Activated CD4-positive, alpha-beta memory T cell treated with anti-CD3 and anti-CD28 coated beads for 36 hours (primary cell): ENCODE measurements around the gene GIMAP7. TPM values are rescaled to one million over a fixed set of nuclear protein-coding genes. Genes with fewer than 3 reads are reported as not detected.

Experiments used
- CTCF ChIA-PET: fragments of 350-600 bp; sonication (Branson Sonifier 250); formaldehyde crosslinking; loops from one replicate; lab custom pipeline; 2021; ENCODE audit warnings: antibody characterized with exemption, inconsistent platforms; lab: Charles Lee
- POLR2A ChIA-PET: fragments of 350-600 bp; sonication (Branson Sonifier 250); formaldehyde crosslinking; loops from one replicate; lab custom pipeline; 2021; ENCODE audit warnings: antibody characterized with exemption; lab: Charles Lee
- DNase-seq: peaks from one replicate; pipeline ENCODE4 v3.0.0-alpha.2; 2020
- H3K27ac Mint-ChIP-seq: one replicate; pipeline ENCODE4 v1.8.0; 2021; ENCODE audit warnings: mixed read lengths
- H3K27me3 Mint-ChIP-seq: one replicate; pipeline ENCODE4 v1.8.0; 2021; ENCODE audit warnings: mixed read lengths
- H3K36me3 Mint-ChIP-seq: one replicate; pipeline ENCODE4 v1.8.0; 2021; ENCODE audit warnings: mixed read lengths
- H3K4me1 Mint-ChIP-seq: one replicate; pipeline ENCODE4 v1.8.0; 2021; ENCODE audit warnings: low read depth, mixed read lengths
- H3K4me3 Mint-ChIP-seq: one replicate; pipeline ENCODE4 v1.8.0; 2021; ENCODE audit warnings: mild to moderate bottlenecking, mixed read lengths
- H3K9me3 Mint-ChIP-seq: one replicate; pipeline ENCODE4 v1.8.0; 2021; ENCODE audit warnings: mixed read lengths
- intact Hi-C: fragments of 100-400 bp; cut with micrococcal nuclease; formaldehyde crosslinking; loops from one replicate; pipeline ENCODE4 v1.15.1; 2023
- total RNA-seq, 2 experiments: library from RNA; stranded (reverse); gene quantifications; one replicate each; pipeline ENCODE4 v1.2.3, GENCODE V29; 2021

Gene GIMAP7
- total RNA-seq, 2 experiments from 2014 or later = 42.5 to 44.1 TPM

GRCh38 chr7:150567871-150568301 lies 53.2 kb downstream of the GIMAP7 start:
- ChIA-PET POLR2A (interaction anchor here (1.2 to 4.2 kb wide), 10 partner anchors 47 to 170 kb away, joined by 4 to 27 read pairs (median 6); partner anchors contain the start of genes GIMAP1, GIMAP5, GIMAP6 and GIMAP7), CTCF (interaction anchor here (0.9 to 4.1 kb wide), 18 partner anchors 15 to 191 kb away, joined by 3 to 33 read pairs (median 5); partner anchors contain the start of genes GIMAP1, GIMAP7 and GIMAP8)
- H3K36me3 Mint-ChIP-seq = peaks cover 49% of the 10 kb centered on the region
- DNase-seq = no peak
- peak overlapping the region; percentile 98 for H3K27ac Mint-ChIP-seq
- H3K27me3 Mint-ChIP-seq = no peaks in the 10 kb centered on the region
- peaks cover 14% of the 10 kb centered on the region for H3K9me3 Mint-ChIP-seq
- H3K4me3 Mint-ChIP-seq = peak overlapping the region; percentile 94
- peaks cover 61% of the 10 kb centered on the region for H3K4me1 Mint-ChIP-seq
- intact Hi-C loops = loop anchor here (1.0 to 2.0 kb wide), 8 partner anchors 51 to 186 kb away; partner anchors contain the start of genes GIMAP6 and GIMAP8

DNA sequence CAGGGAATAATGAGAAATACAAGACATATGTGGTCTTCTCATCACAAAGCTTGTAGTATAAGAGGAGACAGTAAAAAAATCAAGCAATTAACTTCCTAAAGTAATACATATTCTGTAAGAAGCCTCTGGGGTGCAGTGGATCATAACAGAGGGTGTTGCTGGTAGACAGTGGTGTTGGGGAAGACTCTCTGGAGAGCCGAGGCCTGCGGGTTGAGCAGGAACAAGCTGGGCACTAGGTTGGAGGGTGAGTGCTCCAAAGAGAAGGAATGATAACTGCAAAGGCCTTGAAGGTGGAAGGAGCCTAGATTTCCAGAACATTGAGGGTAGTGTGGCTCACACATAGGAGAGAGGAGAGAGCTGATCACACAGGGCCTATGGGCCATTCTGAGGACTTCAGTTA lies 54.0 kb downstream of the GIMAP7 start:
- peak overlapping the region; percentile 98 for H3K27ac Mint-ChIP-seq
- H3K4me1 Mint-ChIP-seq = peaks cover 53% of the 10 kb centered on the region
- no peak for DNase-seq
- peaks cover 58% of the 10 kb centered on the region for H3K36me3 Mint-ChIP-seq
- ChIA-PET POLR2A (interaction anchor here (1.3 to 4.2 kb wide), 5 partner anchors 53 to 170 kb away, joined by 4 to 27 read pairs (median 18); partner anchors contain the start of genes GIMAP5, GIMAP6, GIMAP7 and GIMAP8), CTCF (interaction anchor here (0.7 to 4.1 kb wide), 17 partner anchors 7 to 190 kb away, joined by 3 to 33 read pairs (median 5); partner anchors contain the start of genes GIMAP1 and GIMAP7)
- H3K27me3 Mint-ChIP-seq = no peaks in the 10 kb centered on the region
- peaks cover 22% of the 10 kb centered on the region for H3K9me3 Mint-ChIP-seq
- intact Hi-C loops = loop anchor here (1.0 to 2.0 kb wide), 4 partner anchors 52 to 170 kb away; partner anchors contain the start of gene GIMAP6
- peak overlapping the region; percentile 94 for H3K4me3 Mint-ChIP-seq

DNA sequence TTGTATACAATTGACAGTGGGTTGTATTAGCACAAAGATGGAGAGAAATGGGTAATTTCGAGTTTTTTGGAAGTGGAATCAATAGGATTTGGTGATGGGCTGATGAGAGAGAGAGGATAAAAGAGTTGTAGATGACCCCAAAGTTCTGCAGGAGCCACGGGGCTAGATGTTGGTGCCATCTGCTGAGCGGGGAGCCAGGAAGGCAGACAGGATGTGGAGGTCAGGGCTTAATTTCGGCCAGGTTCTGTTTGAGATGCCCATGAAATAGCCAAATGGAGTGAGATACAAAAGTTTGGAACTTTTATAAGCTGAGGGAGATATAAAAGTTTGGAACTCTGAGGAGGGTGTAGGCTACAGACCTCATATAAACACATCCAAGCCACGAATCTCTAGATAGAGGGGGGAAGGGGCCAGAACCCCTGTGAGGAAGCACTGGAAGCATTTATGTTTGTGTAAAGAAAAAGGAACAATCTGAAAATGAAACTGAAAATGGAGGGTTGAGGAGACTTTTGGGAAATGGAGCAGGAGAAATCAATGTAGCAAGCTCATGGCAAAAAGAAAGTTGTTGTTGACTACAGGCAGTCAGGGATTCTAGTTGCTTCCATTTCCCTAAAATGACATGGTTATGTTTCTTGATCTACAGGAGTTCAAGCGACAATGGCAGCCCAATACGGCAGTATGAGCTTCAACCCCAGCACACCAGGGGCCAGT lies 54.7 kb downstream of the GIMAP7 start:
- intact Hi-C loops = loop anchor here (2.0 kb wide), 3 partner anchors 51 to 99 kb away; partner anchors contain the start of gene GIMAP6
- peaks cover 46% of the 10 kb centered on the region for H3K4me1 Mint-ChIP-seq
- H3K27ac Mint-ChIP-seq = peak overlapping the region; percentile 98
- H3K9me3 Mint-ChIP-seq = peaks cover 28% of the 10 kb centered on the region
- DNase-seq = no peak
- CTCF ChIA-PET = interaction anchor here (0.7 to 4.1 kb wide), 18 partner anchors 8 to 307 kb away, joined by 3 to 33 read pairs (median 5); partner anchors contain the start of genes GIMAP1 and GIMAP7
- H3K4me3 Mint-ChIP-seq = peak overlapping the region; percentile 94
- no peaks in the 10 kb centered on the region for H3K27me3 Mint-ChIP-seq
- H3K36me3 Mint-ChIP-seq = peaks cover 62% of the 10 kb centered on the region
- POLR2A ChIA-PET = interaction anchor here (1.0 to 4.2 kb wide), 6 partner anchors 53 to 169 kb away, joined by 3 to 27 read pairs (median 11); partner anchors contain the start of genes GIMAP5, GIMAP7 and GIMAP8

Other genes with a start within 250 kb of the GIMAP7 start
- 10 to 100 TPM; 26.1 to 27.1 TPM for gene LRRC61, start 191.5 kb upstream of the GIMAP7 start, total RNA-seq
- gene ACTR3C, start 191.3 kb upstream of the GIMAP7 start, total RNA-seq = 1 to 10 TPM; 8.0 to 8.8 TPM
- gene RARRES2, start 173.2 kb upstream of the GIMAP7 start, total RNA-seq = not detected
- gene REPIN1, start 146.1 kb upstream of the GIMAP7 start, total RNA-seq = 10 to 100 TPM; 52.3 to 56.9 TPM
- gene ZNF775, start 135.5 kb upstream of the GIMAP7 start, total RNA-seq = 1 to 10 TPM; 6.0 to 6.8 TPM
- gene GIMAP8, start 64.2 kb upstream of the GIMAP7 start, total RNA-seq = 10 to 100 TPM; 11.8 TPM
- gene GIMAP4, start 52.5 kb downstream of the GIMAP7 start, total RNA-seq = 100 to 1,000 TPM; 128 to 140 TPM
- gene GIMAP6, start 117.5 kb downstream of the GIMAP7 start, total RNA-seq = 10 to 100 TPM; 28.9 to 30.2 TPM
- gene GIMAP2, start 170.8 kb downstream of the GIMAP7 start, total RNA-seq = 10 to 100 TPM; 38.8 to 44.1 TPM
- 1 to 10 TPM; 6.0 to 6.2 TPM for gene GIMAP1, start 201.7 kb downstream of the GIMAP7 start, total RNA-seq
- 10 to 100 TPM; 45.9 to 48.3 TPM for gene GIMAP5, start 222.5 kb downstream of the GIMAP7 start, total RNA-seq